Glutamatergic neuron (in vitro differentiated cells): ENCODE measurements around the gene DERA. TPM values are rescaled to one million over a fixed set of nuclear protein-coding genes. Genes with fewer than 3 reads are reported as not detected.

Source experiments
- DNase-seq: peaks from one replicate; pipeline ENCODE4 v3.0.0; 2022
- H3K27ac Mint-ChIP-seq: one replicate; pipeline ENCODE4 v1.8.0; 2020; ENCODE audit warnings: mild to moderate bottlenecking, mixed read lengths, inconsistent platforms; ENCODE audit not compliant: unreplicated experiment
- H3K27me3 Mint-ChIP-seq: one replicate; pipeline ENCODE4 v1.8.0; 2020; ENCODE audit warnings: mild to moderate bottlenecking, moderate library complexity, mixed read lengths, inconsistent platforms; ENCODE audit not compliant: unreplicated experiment
- H3K36me3 Mint-ChIP-seq: one replicate; pipeline ENCODE4 v1.8.0; 2020; ENCODE audit warnings: mild to moderate bottlenecking, mixed read lengths, inconsistent platforms; ENCODE audit not compliant: unreplicated experiment
- H3K4me1 Mint-ChIP-seq: one replicate; pipeline ENCODE4 v1.8.0; 2020; ENCODE audit warnings: mild to moderate bottlenecking, low read depth, mixed read lengths, inconsistent platforms; ENCODE audit not compliant: unreplicated experiment
- H3K4me3 Mint-ChIP-seq: one replicate; pipeline ENCODE4 v1.8.0; 2020; ENCODE audit warnings: mild to moderate bottlenecking, mixed read lengths, inconsistent platforms; ENCODE audit not compliant: unreplicated experiment
- H3K9me3 Mint-ChIP-seq: one replicate; pipeline ENCODE4 v1.8.0; 2020; ENCODE audit warnings: mild to moderate bottlenecking, moderate library complexity, mixed read lengths, inconsistent platforms; ENCODE audit not compliant: unreplicated experiment
- CTCF ChIP-seq: fragments of 200-600 bp; sonication (generic); IDR thresholded peaks from one replicate; pipeline ENCODE4 v1.5.0; 2021; ENCODE audit not compliant: partially characterized antibody, unreplicated experiment
- total RNA-seq: library from RNA; stranded (reverse); fragmentation: NEBNext Ultra II Directional; extraction: Animal tissue kit (Norgen Biotek cat#: 25700); gene quantifications from one replicate; pipeline ENCODE4 v1.2.1, GENCODE V29; 2021; ENCODE audit not compliant: unreplicated experiment

DERA gene
- total RNA-seq, 1 donor from 2014 or later = 55.6 TPM

GRCh38 chr12:15997910-15998309 is 86.8 kb downstream of the DERA start:
- no peaks in the 10 kb centered on the region for H3K36me3 Mint-ChIP-seq
- H3K4me1 Mint-ChIP-seq = no peaks in the 10 kb centered on the region

GRCh38 chr12:16002880-16003279 is 91.7 kb downstream of the DERA start:
- peaks cover 2% of the 10 kb centered on the region for H3K4me1 Mint-ChIP-seq
- TF ChIP-seq CTCF = no peak
- H3K27ac Mint-ChIP-seq = no peak overlapping the region
- H3K27me3 Mint-ChIP-seq = no peaks in the 10 kb centered on the region
- no peak overlapping the region for H3K4me3 Mint-ChIP-seq
- no peak for DNase-seq
- H3K36me3 Mint-ChIP-seq = no peaks in the 10 kb centered on the region
- peaks cover 5% of the 10 kb centered on the region for H3K9me3 Mint-ChIP-seq

More at GRCh38 chr12:15997910-15998309, 86.8 kb downstream of the DERA start:
- no peak for TF ChIP-seq CTCF
- no peak for DNase-seq
- H3K27me3 Mint-ChIP-seq = peaks cover 2% of the 10 kb centered on the region
- H3K9me3 Mint-ChIP-seq = peaks cover 2% of the 10 kb centered on the region
- no peak overlapping the region for H3K4me3 Mint-ChIP-seq
- H3K27ac Mint-ChIP-seq = no peak overlapping the region

- Mint-ChIP-seq H3K9me3 (peaks cover 8% of the 10 kb centered on the region), H3K27ac (no peak overlapping the region), H3K4me3 (no peak overlapping the region), H3K27me3 (no peaks in the 10 kb centered on the region), H3K36me3 (no peaks in the 10 kb centered on the region), H3K4me1 (peaks cover 4% of the 10 kb centered on the region)
- DNase-seq = no peak
- TF ChIP-seq CTCF = no peak
Measured at GRCh38 chr12:16003460-16003859, 92.3 kb downstream of the DERA start.

- H3K36me3 Mint-ChIP-seq = peaks cover under 1% of the 10 kb centered on the region
- H3K27me3 Mint-ChIP-seq = no peaks in the 10 kb centered on the region
- H3K27ac Mint-ChIP-seq = no peak overlapping the region
- TF ChIP-seq CTCF = no peak
- DNase-seq = no peak
- peaks cover 8% of the 10 kb centered on the region for H3K9me3 Mint-ChIP-seq
- peaks cover 4% of the 10 kb centered on the region for H3K4me1 Mint-ChIP-seq
- no peak overlapping the region for H3K4me3 Mint-ChIP-seq
Measured at GRCh38 chr12:16006752-16007151, 95.6 kb downstream of the DERA start.

- DNase-seq = no peak
- no peak overlapping the region for H3K4me3 Mint-ChIP-seq
- no peak overlapping the region for H3K27ac Mint-ChIP-seq
- no peak for TF ChIP-seq CTCF
- peaks cover 8% of the 10 kb centered on the region for H3K9me3 Mint-ChIP-seq
- H3K4me1 Mint-ChIP-seq = peaks cover 4% of the 10 kb centered on the region
- H3K36me3 Mint-ChIP-seq = peaks cover 12% of the 10 kb centered on the region
- no peaks in the 10 kb centered on the region for H3K27me3 Mint-ChIP-seq
Measured at GRCh38 chr12:16008421-16008824, 97.3 kb downstream of the DERA start.
